ENCODE measurements around the gene SYN1.
A peak's percentile ranks its signal among the peaks of the same experiment; 100 is the strongest.

The SYN1 gene

DNA sequence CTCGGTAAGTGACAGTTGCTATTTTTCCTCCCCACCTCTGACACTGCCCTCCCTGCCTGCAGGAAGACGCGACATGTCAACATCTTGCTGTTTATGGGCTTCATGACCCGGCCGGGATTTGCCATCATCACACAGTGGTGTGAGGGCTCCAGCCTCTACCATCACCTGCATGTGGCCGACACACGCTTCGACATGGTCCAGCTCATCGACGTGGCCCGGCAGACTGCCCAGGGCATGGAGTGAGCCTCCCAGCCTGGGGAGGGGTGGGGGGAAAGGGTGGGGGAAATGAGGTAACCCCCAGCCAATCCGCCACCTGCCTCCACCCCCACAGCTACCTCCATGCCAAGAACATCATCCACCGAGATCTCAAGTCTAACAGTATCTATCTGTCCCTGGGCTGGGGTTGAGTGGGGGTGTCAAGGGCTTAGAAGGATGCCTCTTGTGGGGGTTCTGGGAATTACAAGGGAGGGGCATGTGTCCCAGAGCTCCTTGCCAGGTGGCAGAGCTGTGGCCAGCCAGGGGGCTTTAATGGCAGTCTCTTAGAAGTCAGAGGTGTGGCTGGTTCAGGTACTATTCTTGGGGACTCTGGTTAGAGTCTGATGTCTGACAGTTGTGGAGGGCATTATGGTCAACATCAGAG lies 50.9 kb downstream of the SYN1 start:
- POLR2A ChIA-PET: no interaction called here
- DNase-seq (ENCODE audit: low read depth, low spot score): no peak

DNA sequence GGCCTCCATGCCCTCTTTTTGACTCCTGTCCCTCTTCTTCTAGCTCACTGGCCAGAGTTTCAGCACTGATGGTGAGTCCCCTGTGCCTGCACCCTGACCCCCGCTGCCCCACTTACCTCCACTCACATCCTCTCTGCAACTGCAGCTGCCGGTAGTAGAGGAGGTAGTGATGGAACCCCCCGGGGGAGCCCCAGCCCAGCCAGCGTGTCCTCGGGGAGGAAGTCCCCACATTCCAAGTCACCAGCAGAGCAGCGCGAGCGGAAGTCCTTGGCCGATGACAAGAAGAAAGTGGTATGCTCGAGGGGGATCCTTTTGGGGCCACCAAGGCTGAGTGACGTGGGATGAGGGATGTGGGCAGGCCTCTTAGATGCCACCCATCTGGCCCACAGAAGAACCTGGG lies 52.8 kb downstream of the SYN1 start:
- DNase-seq (ENCODE audit: low read depth, low spot score): no peak
- POLR2A ChIA-PET: no interaction called here
- TF ChIP-seq, protein P1, sequence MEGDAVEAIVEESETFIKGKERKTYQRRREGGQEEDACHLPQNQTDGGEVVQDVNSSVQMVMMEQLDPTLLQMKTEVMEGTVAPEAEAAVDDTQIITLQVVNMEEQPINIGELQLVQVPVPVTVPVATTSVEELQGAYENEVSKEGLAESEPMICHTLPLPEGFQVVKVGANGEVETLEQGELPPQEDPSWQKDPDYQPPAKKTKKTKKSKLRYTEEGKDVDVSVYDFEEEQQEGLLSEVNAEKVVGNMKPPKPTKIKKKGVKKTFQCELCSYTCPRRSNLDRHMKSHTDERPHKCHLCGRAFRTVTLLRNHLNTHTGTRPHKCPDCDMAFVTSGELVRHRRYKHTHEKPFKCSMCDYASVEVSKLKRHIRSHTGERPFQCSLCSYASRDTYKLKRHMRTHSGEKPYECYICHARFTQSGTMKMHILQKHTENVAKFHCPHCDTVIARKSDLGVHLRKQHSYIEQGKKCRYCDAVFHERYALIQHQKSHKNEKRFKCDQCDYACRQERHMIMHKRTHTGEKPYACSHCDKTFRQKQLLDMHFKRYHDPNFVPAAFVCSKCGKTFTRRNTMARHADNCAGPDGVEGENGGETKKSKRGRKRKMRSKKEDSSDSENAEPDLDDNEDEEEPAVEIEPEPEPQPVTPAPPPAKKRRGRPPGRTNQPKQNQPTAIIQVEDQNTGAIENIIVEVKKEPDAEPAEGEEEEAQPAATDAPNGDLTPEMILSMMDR (IDR thresholded peaks at IDR 0.05; ENCODE audit: insufficient read depth, low read length, missing control alignments): no peak
- no peak overlapping the region for H3K4me3 ChIP-seq (ENCODE audit: low read depth, low read length)
- CTCF ChIA-PET: no interaction called here

More for the DNA sequence above, 50.9 kb downstream of the SYN1 start:
- TF ChIP-seq, protein P1 (IDR thresholded peaks at IDR 0.05; ENCODE audit: insufficient read depth, low read length, missing control alignments): no peak
- CTCF ChIA-PET: no interaction called here
- no peak overlapping the region for H3K4me3 ChIP-seq (ENCODE audit: low read depth, low read length)

DNA sequence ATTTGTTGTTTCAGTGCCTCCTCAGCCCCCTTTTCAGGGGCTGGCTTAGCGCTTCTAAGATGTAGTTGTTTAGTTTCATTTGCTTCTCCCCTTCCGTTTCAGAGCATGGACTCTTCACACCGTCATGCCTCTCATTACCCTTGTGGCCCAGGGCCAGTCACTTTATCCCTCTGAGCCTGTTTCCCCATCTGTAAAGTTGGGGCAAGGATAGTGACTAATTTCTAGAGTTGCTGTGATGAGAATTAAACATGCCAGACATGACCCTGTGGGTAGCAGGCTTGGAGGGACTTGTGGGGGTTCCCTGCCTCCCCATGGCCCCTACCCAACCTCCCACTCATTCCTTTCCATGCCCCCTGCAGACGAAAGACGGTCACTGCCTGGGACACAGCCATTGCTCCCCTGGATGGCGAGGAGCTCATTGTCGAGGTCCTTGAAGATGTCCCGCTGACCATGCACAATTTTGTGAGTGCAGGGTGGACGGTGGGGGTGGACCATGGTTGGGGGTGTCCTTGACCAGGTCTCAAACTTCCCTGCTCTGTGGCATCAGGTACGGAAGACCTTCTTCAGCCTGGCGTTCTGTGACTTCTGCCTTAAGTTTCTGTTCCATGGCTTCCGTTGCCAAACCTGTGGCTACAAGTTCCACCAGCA lies 55.1 kb downstream of the SYN1 start:
- ChIA-PET CTCF (no interaction called here), POLR2A (interaction anchor here (0.7 kb wide), 1 partner anchor 86 kb away, joined by 3 read pairs; the partner anchor contains the start of gene ELK1)
- no peak overlapping the region for H3K4me3 ChIP-seq (ENCODE audit: low read depth, low read length)
- DNase-seq (ENCODE audit: low read depth, low spot score): no peak
- TF ChIP-seq, protein P1 (IDR thresholded peaks at IDR 0.05; ENCODE audit: insufficient read depth, low read length, missing control alignments): no peak

DNA sequence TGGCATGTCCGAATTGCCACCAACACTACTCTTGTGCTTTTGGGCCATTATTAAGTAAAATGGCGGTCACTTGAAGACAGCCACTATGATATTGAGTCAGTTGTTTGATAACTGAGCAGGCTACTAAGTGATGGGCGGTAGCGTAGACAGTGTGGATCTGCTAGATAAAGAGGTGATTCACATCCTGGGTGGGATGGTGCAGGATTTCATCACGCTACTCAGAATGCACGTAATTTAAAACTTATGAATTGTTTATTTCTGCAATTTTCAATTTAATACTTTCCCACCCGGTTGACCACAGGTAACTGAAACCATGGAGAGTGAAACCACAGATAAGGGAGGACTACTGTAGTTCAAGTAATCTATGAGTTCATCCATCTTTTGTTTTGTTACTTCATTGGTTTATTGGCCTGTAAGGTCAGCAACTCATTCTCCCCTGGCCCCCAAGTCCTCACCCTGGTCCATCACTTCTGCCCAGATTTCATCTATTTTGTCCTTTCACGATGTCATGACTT lies 55.8 kb downstream of the SYN1 start:
- DNase-seq (ENCODE audit: low read depth, low spot score): no peak
- H3K4me3 ChIP-seq (ENCODE audit: low read depth, low read length): no peak overlapping the region
- TF ChIP-seq, protein P1 (IDR thresholded peaks at IDR 0.05; ENCODE audit: insufficient read depth, low read length, missing control alignments): no peak
- ChIA-PET CTCF (interaction anchor here (0.8 to 2.0 kb wide), 2 partner anchors 14 to 79 kb away, joined by 3 to 4 read pairs; no protein-coding TSS in a partner anchor), POLR2A (no interaction called here)

DNA sequence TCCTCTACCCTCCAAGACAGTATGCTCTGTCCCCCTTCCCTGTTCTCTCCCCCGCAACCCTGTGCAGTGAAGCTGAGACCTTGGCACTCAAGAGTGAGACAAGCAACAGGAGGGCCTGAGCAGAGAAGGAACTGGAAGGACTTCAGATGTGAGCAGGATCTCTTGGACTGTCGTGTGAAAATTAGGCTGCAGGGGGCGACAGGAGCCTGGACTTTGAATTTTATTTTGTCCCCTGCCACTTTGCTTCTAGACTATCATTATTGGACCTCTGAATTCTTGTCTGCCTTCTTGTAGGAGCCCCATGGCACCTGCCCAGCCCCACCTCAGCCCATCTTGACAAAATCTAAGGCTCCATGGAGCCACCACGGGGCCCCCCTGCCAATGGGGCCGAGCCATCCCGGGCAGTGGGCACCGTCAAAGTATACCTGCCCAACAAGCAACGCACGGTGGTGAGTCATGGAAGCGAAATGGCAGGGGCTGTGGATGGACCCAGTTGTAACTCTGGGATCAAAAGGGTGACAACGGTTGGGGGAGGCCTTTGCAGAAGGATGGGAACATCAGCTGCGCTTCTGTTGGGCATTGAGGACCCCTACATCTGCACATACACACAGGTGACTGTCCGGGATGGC lies 56.9 kb downstream of the SYN1 start:
- no peak for DNase-seq (ENCODE audit: low read depth, low spot score)
- ChIA-PET CTCF (interaction anchor here (0.7 to 2.0 kb wide), 5 partner anchors 15 to 81 kb away, joined by 3 to 4 read pairs (median 3); no protein-coding TSS in a partner anchor), POLR2A (no interaction called here)
- TF ChIP-seq, protein P1 (IDR thresholded peaks at IDR 0.05; ENCODE audit: insufficient read depth, low read length, missing control alignments): peak; percentile 18
- H3K4me3 ChIP-seq (ENCODE audit: low read depth, low read length): no peak overlapping the region

DNA sequence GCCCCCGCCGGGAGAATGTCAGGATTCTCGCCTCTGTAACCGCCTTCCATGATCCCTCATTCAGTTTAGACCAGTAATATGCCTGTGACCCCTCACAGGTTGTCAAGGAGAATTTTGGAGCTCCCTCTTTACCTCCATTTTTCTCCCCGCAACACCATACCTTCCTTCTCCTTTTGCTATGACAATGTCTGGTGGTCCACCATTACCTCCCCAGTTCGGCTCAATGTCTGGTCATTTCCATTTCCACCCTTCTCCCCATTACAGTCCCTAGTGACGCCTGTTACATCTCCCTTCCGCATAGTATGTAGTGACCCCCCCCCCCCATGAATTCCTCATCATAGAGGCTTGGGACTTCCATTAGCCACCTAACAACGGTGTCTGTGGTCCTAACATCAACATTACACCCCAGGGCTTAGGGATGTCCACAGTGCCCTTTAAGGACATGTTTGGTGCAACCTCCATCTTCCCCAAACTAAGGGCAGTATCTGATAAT lies 58.0 kb downstream of the SYN1 start:
- DNase-seq (ENCODE audit: low read depth, low spot score): no peak
- peak overlapping the region; percentile 70 for H3K4me3 ChIP-seq (ENCODE audit: low read depth, low read length)
- CTCF ChIA-PET: interaction anchor here (1.2 to 2.0 kb wide), 2 partner anchors 16 to 78 kb away, joined by 4 read pairs; no protein-coding TSS in a partner anchor
- POLR2A ChIA-PET: interaction anchor here (0.8 kb wide), 1 partner anchor 21 kb away, joined by 4 read pairs; no protein-coding TSS in a partner anchor
- TF ChIP-seq, protein P1 (IDR thresholded peaks at IDR 0.05; ENCODE audit: insufficient read depth, low read length, missing control alignments): no peak

All from AG04449 (cell line).